ENCODE data around the gene USP7.
"Not testable (repeated sequence)": the region's sequence is repeated elsewhere in the genome, so short reads cannot be mapped to it uniquely, and the experiment has no call there.

GRCh38 chr16:8981901-8982300 lies 18.2 kb upstream of the USP7 start:
- TF ChIP-seq POLR2AphosphoS5, CTCF (IDR thresholded peaks at IDR 0.05): not testable (repeated sequence)

Measured in breast epithelium (tissue), 3 donors.